C1 segment of cervical spinal cord (tissue), 14 donors: ENCODE data around the gene MSL1.

ENCODE experiments used
- DNase-seq, 14 donors: peaks; one replicate each; lab custom pipeline; 2025; lab: John Stamatoyannopoulos, UW

Gene MSL1

GRCh38 chr17:40103688-40104087, 18.1 kb upstream of the MSL1 start:
- DNase-seq = no peak

GRCh38 chr17:40104594-40105486, 16.9 kb upstream of the MSL1 start:
- DNase-seq = no peak

GRCh38 chr17:40105861-40106759, 15.7 kb upstream of the MSL1 start:
- DNase-seq = no peak

- DNase-seq = peak in 3 of 14 donors; percentile 25 to 45 (median 44)
Measured at GRCh38 chr17:40106760-40107521, 14.8 kb upstream of the MSL1 start.

GRCh38 chr17:40107522-40108174, 14.1 kb upstream of the MSL1 start:
- peak in 1 of 14 donors; percentile 68 for DNase-seq

GRCh38 chr17:40108970-40109824, 12.6 kb upstream of the MSL1 start:
- no peak for DNase-seq

GRCh38 chr17:40110026-40110845, 11.5 kb upstream of the MSL1 start:
- no peak for DNase-seq

GRCh38 chr17:40111221-40112128, 10.3 kb upstream of the MSL1 start:
- DNase-seq = peak in 11 of 14 donors; percentile 59 to 94 (median 81)

GRCh38 chr17:40112191-40112711, 9.5 kb upstream of the MSL1 start:
- no peak for DNase-seq

- DNase-seq = peak in 1 of 14 donors; percentile 35
Measured at GRCh38 chr17:40112718-40113109, 9.1 kb upstream of the MSL1 start.

- DNase-seq = peak in 13 of 14 donors; percentile 62 to 95 (median 91)
Measured at GRCh38 chr17:40113110-40113906, 8.5 kb upstream of the MSL1 start.

- no peak for DNase-seq
Measured at GRCh38 chr17:40113907-40114245, 7.9 kb upstream of the MSL1 start.

- DNase-seq = no peak
Measured at GRCh38 chr17:40115101-40115436, 6.7 kb upstream of the MSL1 start.

- peak in 2 of 14 donors; percentile 51 to 55 for DNase-seq
Measured at GRCh38 chr17:40122136-40122998, 596 bp downstream of the MSL1 start.

- peak in 6 of 14 donors; percentile 7 to 55 (median 40) for DNase-seq
Measured at GRCh38 chr17:40122999-40123810, 1.4 kb downstream of the MSL1 start.

- DNase-seq = no peak
Measured at GRCh38 chr17:40123811-40124114, 2.0 kb downstream of the MSL1 start.
